ENCODE measurements around the gene ETNPPL.
A peak's percentile ranks its signal among the peaks of the same experiment; 100 is the strongest.

ETNPPL gene

GRCh38 chr4:108762559-108763225 lies at the start of gene ETNPPL:
ETNPPL (minus strand) TSS chr4:108763053; CDS start chr4:108762898, 155 bp downstream.
- peak; percentile 13 to 64 for ATAC-seq

GRCh38 chr4:108811486-108811885 lies 48.6 kb upstream of the ETNPPL start:
- ATAC-seq, result no peak

GRCh38 chr4:108810087-108810486 lies 47.2 kb upstream of the ETNPPL start:
- ATAC-seq, result no peak

- ATAC-seq, result no peak
These were observed 41.9 kb upstream of the ETNPPL start for GRCh38 chr4:108804648-108805273.

- no peak for ATAC-seq
These were observed 36.5 kb upstream of the ETNPPL start for GRCh38 chr4:108799306-108799705.

- ATAC-seq, result no peak
These were observed 33.3 kb upstream of the ETNPPL start for GRCh38 chr4:108796173-108796572.

- ATAC-seq, result no peak
These were observed 32.9 kb upstream of the ETNPPL start for GRCh38 chr4:108795733-108796132.

GRCh38 chr4:108794136-108794535 lies 31.3 kb upstream of the ETNPPL start:
- no peak for ATAC-seq

- no peak for ATAC-seq
These were observed 30.6 kb upstream of the ETNPPL start for GRCh38 chr4:108793415-108793814.

GRCh38 chr4:108788731-108789130 lies 25.9 kb upstream of the ETNPPL start:
- no peak for ATAC-seq

- ATAC-seq, result no peak
These were observed 24.9 kb upstream of the ETNPPL start for GRCh38 chr4:108787724-108788123.

GRCh38 chr4:108787106-108787505 lies 24.3 kb upstream of the ETNPPL start:
- ATAC-seq, result no peak

- no peak for ATAC-seq
These were observed 23.5 kb upstream of the ETNPPL start for GRCh38 chr4:108786351-108786750.

GRCh38 chr4:108783665-108784463 lies 21.0 kb upstream of the ETNPPL start:
- ATAC-seq, result no peak

- no peak for ATAC-seq
These were observed 17.1 kb upstream of the ETNPPL start for GRCh38 chr4:108779958-108780357.

- no peak for ATAC-seq
These were observed 14.5 kb upstream of the ETNPPL start for GRCh38 chr4:108777388-108777787.

GRCh38 chr4:108775921-108776320 lies 13.1 kb upstream of the ETNPPL start:
- ATAC-seq, result no peak

GRCh38 chr4:108774809-108775530 lies 12.1 kb upstream of the ETNPPL start:
- no peak for ATAC-seq

GRCh38 chr4:108772402-108772801 lies 9.5 kb upstream of the ETNPPL start:
- ATAC-seq, result no peak

GRCh38 chr4:108766058-108766457 lies 3.2 kb upstream of the ETNPPL start:
- ATAC-seq, result no peak

GRCh38 chr4:108763986-108764385 lies 1.1 kb upstream of the ETNPPL start:
- no peak for ATAC-seq

GRCh38 chr4:108763226-108763593 lies 357 bp upstream of the ETNPPL start:
- ATAC-seq, result no peak

- ATAC-seq, result no peak
These were observed 4.4 kb downstream of the ETNPPL start for GRCh38 chr4:108758498-108758897.
